ENCODE measurements around the gene CAMK2B.

Gene CAMK2B

DNA sequence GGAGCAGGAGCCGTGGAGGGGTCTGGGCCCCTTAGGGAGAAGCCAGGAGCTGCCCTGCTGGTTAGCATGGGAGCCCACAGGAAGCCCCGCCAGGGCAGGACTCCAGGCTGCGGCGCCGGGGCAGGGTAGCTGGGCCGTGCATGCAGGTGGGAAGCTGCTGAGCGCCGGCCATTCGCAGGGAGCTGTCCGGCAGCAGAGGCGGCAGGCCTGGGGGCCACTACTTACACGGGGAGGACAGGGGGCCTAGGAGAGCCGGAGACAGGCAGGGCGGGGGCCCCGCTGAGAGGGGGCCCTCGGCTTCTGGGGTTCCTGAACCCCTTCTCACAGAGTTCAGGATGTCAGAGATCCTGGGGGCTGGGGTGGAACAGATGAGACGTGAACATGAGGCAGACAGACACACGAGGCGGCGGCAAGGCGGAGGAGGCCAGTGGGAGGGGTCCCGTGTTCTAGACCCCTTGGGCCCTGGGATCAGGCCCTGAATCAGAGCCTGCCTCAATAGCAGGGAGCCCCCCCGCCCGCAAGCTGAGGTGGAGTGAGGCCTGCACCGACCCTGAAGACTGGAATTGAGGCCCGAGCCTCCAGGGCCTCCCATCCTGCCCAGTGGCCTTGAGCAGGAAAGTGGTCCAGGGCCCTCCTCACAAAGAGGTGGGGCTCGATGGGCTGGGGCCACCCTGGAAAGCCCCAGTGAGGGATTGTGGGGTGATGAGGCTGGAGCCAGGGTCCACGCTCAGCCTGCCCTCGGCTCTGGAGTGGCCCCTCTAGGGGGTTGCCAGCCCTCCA lies 96.6 kb downstream of the CAMK2B start:
- no peak for DNase-seq (ENCODE audit: low spot score)

DNA sequence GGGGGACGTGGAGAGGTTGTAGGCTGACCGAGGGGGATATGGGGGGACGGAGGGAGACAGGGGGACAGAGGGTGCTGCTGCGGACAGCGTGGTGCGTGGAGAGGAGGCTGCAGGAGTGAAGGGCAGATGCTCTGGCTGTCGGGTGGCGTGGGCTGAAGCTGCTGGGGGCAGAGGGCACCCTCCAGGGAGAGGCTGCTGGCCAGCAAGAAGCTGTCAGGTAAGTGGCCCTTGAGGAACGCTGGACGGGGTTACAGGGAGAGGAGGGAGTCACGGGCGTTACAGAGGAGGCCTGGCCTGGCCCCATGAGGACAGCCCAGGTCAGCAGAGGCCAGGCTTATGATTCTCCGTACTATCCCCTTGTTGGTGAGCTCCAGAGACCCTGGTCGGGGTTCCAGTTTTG lies 97.5 kb downstream of the CAMK2B start:
- DNase-seq (ENCODE audit: low spot score), result no peak

DNA sequence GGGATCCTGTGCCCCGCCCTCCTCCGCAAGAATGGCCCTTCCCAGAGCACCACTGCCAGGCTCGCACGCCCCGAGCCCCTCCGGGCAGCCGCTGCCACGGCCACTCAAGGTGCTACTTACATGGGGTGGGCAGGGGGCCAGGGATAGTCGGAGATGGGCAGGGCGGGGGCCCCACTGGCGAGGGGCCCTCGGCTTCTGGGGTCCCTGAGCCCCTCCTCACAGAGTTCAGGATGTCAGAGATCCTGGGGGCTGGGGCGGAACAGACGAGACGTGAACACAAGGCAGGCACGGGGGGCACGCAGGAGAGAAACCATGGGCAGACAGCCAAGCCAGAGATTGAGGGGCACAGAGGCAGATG lies 99.0 kb downstream of the CAMK2B start:
- no peak for DNase-seq (ENCODE audit: low spot score)

DNA sequence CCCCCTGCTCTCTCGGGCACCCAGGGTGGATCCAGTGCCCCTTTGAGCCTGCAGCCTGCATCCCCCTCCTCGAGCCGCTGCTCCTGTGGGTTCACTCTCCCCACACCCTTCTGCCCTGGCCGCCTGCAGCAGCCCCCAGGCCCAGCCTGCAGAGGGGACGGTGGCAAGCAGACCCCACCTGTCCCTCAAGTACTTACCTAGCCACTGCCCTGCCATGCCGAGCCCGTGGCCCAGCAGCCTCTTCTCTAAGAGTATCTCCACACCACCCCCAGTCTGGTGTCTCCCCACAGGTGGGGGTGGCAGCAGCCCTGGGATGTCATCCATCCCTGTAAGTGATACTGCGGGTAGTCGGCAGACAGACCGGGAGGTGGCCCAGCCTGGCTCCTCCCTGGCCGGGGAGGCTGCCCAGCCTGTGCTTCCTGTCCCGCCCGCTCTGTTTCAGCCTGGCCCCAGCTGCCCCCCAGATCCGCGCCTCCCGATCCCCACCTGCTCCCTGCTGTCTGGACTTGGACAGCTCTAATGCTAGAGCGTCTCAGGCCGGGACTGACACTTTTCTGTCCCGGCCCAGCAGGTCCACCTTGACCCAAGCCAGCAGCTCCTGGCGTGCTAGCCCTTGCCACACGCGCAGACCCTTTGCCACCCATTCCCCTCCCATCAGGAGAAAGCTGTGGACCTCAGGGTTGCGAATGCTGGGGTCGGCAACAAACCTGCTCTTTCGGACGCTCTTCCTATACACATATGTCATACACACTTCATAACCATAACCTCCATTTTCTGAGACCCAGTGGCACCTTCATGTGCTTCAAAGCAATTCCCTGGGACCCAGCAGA lies 99.6 kb downstream of the CAMK2B start:
- no peak for DNase-seq (ENCODE audit: low spot score)

DNA sequence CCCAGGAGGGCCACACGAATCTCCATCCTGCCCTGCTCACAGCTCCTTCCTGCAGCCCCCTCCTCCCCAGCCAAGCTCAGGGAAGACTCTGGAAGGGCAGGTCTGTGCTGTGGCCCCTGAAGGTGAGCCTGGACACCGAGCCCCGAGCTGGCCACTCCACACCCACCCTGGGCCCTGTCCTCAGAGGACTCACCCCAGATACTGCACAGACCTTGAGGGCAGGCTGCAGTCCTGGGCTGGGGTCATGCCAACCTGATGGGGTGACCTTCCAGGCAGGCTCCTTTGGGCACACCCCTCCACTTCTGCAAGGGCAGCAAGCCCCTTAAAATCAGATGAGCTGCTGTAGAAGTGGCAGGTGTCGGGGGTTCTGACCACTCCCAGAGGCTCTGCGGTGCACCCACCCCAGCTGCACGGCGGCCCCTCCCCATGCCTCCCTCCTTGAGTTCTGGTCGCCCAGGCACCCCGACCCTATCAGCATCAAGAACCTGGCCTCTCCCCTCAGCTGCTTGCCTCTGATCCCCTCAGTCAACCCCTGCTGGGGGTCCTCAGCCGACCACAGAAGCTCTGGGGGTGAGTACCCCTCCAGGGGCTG lies 100.3 kb downstream of the CAMK2B start:
- DNase-seq (ENCODE audit: low spot score), result no peak

DNA sequence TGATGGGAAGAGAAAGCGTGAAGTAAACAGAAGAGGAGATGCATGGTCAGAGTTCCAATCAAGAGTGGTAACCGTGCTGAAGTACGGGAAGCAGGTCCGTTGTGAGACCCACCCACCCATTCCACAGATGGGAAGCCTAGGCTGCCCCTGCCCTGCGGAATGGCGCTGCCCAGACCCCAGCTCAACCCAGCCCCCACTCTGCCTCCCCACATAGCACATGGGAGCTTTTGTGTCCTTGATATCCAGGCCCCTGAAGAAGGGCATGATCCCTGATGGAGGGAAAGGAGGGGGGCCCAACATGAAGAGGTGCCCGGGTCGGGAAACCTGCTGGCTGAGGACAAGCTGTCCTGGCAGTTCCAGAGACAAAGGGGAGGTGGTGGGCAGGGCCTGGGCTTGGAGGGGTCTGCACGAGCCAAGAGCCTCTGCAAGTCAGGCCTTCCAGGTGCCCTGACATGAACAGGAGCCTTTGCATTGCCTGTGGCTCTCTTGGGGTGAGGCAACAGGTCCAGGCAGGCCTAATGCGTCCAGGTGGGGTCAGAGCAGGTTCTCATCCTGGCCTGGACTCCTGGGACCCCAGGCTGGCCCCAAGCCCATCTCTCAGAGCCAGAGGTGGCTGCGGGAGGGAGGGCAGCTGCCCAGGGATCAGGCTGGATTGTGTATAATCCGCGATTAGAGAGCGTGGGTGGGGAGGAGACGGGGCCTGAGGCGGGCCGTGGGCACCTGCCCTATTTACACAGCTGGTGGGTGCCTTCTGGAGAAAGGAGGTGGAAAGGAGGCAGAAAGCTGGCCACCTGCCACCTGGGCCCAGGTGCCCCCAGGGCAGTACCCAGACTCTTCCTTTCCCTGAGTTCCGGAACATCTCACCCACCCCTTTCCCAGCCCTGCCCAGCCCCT lies 101.1 kb downstream of the CAMK2B start:
- no peak for DNase-seq (ENCODE audit: low spot score)

DNA sequence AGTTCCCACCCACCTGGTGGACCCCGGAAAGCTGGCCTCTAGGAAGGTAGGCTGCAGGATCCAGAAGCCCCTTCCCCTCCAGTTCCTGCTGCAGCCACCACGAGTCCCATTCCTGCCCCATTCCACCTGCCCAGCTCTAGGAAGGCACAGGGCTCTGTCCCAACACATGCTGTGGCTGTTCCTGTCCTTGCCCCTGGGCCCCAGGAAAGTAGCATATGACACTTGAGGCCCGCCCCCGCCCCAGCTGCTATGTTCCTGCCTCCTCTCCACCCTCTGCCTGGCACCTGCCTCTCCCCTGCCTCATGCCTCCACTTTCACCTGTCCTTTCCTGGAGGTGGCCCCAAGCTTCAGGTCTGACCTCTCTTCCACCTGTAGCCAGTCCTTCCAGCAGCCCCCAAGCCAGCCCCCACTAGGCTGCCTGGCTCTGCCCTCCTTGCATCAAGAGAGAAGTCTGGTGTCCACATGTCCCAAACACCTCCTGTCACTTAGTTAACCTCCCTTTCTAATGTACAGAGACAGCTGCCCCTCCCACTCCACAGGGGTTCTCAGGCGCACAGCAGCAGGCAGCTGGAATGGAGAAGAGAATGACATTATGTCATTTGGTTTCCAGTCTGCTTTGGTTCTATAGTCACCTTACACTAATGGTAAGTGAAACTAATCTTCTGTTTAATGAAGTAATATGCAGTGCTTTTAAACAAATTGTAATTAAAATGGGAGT lies 101.9 kb downstream of the CAMK2B start:
- peak; percentile 45 for DNase-seq (ENCODE audit: low spot score)

DNA sequence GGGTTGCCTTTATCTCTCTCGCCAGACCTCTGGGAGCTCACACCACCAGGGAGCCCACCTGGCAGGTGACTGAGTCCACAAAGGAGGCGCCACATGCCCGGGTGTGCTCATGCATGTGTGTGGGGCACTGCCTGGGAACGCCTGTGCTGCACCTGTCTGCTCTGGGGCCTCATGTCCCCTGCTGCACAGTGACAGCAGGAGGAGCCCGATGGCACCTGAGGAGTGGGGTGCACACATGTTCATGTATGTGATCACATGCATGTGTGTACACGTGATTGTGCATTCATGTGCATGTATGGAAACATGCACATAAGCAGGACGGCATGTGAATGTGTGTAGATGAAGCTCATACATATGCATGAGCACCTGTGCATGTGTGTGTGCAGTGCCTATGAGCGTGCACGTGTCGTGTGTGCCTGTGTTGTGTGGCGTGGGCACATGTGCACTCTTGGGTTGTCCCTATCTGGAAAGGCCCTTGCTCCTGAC lies 102.6 kb downstream of the CAMK2B start:
- peak; percentile 48 for DNase-seq (ENCODE audit: low spot score)

DNA sequence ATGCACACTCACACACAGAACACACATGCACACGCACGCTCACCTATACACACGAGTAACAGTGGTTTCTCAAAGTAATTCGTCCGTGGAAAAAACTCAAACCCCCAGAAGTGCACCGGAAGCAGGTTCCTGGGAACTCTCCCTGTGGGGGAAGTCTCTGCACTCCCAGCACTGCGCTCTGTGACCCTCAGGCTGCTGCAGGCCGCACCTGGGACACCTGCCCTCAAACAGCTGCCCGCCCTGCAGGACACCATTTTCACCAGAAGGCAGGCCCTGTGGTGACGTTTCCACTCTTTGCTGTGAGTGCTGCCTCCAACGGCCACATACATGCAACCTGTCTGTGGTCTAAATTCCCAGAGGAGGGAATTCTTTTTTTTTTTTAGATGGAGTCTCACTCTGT lies 103.3 kb downstream of the CAMK2B start:
- no peak for DNase-seq (ENCODE audit: low spot score)

DNA sequence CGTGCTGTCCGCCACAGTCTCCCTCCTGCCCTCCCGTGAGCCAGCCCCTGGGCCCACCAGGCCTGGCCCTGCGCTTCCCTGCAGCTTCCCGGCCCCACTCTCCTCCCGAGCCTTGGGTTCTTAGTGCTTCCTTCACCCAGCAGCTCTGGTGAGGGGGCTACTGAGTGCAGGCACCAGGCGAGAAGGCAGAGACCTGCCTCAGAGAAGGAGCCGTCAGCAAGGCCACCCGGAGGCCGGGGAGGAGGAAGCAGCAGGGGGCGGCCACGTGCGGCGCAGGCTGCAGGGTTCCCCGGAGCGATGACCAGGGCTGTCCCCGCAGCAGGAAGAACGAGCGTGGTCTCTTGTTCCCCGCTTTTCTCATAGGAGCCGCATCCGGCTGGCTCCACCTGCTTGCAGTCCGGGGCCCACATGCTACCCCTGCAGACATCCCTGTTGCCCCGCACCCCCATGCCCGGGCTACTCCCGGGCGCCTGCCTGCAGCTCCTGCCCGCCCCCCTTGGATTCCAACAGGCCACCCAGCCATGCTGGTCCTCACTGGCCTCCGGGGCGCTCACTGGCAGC lies 104.1 kb downstream of the CAMK2B start:
- no peak for DNase-seq (ENCODE audit: low spot score)

DNA sequence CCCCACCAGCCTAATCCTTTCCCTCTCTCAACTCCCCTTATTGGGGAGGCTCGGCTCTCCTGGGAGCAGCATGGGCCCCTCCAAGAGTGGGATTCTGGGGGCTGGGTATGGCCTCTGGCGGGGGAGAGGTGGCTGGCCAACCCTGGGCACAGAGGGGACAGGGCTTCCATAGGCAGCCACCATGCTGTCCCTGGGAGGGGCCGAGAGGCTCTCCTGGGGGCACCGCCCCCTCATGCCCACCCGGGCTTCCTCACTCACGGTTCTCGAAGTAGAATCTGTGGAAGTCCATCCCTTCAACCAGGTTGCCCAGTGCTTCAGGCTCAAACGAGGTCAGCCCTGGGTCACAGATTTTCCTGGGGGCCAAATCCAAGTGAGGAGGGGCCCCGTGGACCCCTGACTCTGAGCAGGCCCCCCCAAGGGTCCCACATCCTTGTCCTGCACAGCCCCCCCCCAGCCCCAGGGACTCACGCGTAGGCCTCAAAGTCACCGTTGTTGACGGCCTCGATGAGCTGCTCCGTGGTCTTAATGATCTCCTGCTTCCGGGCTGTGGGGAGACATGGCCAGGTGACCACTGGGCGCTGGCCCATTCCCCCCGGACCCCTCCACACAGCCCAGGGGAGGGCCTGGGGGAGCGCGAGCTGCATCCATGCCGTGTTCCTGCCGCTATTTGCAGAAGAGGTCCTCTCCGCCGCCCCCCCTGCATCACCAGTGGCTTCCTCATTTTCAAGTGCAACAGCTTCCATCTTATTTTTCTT lies 104.9 kb downstream of the CAMK2B start:
- DNase-seq (ENCODE audit: low spot score), result no peak

DNA sequence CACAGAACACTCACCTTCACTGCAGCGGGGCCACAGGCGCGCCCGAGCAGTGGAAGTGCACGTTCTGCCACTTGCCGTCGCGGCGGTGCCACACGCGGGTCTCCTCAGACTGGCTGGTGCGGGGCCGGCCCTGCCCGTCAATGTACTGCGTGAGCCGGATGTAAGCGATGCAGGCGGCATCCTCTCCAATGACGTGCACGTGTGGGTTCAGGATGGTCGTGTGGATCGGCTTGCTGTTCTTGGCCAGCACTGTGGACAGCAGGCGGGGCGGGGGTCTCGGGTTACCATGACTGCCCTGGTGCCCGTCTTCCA lies 105.4 kb downstream of the CAMK2B start:
- no peak for DNase-seq (ENCODE audit: low spot score)

DNA sequence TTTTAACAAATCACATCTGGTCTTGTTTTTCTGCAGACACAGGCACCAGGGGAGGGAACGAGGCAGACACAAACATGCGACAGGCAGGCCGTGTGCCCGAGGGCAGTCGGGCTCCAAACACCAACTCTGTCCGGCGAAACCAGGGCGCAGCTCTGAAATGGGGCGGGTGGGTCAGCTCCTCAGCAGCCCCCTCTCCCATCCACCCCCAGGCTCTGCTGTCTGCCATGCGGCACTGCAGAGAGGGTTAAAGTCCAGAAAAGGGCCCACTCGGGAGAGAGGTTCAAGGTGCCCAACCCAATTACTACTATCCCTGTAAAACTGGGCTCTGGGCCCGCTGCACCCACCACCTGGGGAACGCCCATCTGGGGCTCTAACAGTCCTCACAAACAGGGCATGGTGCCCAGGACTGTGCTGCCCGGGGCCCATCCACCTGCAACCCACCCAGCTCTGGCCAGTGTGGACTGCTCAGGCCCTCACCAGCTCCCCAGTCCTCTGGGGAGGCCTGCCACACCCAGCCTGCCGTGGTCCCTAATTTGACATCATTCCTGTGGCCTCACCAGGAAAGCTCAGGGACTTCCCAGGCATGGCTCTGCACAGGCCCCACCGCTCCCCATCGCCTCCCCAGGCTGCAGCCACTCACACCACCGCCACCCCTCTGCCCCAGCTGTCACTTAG lies 105.9 kb downstream of the CAMK2B start:
- DNase-seq (ENCODE audit: low spot score), result no peak

DNA sequence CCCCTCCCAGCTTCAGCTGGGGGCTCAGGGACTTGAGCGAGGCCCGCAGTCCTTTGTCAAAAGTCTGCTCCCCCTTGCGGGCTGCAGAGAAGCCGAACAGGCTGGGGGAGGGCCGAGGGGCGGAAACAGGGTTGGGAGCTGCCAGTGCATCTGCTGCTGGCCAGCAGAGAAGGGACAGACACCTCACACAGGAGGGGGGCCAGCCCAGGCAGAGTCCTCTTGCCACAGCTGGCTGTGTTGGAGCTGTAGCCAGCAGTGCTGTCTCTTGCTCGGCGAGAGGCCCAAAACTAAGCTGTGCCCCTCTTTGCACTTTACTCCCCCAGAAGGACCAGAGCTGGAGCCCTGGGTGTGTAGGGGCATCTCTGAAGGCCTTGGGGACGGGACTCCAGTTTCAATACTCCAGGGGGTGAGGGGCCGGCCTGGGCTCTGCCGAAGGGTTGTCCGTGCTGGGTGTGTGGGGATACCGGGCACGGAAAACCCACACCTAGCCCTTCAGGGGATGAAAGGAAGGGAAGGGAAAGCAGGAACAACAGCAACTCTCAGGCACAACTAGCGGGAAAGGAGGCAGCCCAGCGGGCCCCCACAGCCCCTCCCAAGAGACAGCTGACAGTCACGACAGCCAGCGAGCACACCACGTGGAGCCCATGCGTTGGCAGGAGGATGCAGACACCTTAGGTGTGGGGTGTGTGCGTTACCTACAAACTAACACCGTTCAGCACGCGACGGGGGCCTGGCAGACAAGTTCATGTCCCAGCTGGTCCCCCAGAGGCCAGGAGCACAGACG lies 106.8 kb downstream of the CAMK2B start:
- no peak for DNase-seq (ENCODE audit: low spot score)

DNA sequence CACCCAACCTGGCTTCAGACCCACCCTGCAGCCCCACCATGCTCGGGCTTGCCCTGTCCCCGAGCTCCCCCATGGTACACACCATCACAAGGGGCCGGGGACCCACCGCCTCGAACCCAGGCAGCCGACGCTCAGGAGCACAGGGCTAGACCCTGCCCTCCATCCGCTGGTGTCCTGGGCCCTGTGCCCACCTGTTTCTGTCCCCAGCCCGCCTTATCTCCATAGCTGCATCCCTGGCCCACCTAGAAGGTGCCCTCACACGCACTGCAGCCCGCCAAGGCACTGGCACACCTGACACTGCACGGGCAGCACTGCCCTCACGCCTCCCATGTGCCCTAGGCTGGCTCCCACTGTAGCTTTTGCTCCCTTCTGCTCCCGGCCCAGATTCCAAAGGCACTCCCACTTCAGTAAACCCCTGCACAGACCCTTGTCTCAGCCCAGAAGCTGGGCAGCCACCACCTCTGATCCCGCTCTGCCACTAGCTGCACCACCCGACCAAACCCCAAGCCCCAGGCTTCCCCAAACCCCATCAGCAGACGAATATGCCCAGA lies 107.5 kb downstream of the CAMK2B start:
- no peak for DNase-seq (ENCODE audit: low spot score)

DNA sequence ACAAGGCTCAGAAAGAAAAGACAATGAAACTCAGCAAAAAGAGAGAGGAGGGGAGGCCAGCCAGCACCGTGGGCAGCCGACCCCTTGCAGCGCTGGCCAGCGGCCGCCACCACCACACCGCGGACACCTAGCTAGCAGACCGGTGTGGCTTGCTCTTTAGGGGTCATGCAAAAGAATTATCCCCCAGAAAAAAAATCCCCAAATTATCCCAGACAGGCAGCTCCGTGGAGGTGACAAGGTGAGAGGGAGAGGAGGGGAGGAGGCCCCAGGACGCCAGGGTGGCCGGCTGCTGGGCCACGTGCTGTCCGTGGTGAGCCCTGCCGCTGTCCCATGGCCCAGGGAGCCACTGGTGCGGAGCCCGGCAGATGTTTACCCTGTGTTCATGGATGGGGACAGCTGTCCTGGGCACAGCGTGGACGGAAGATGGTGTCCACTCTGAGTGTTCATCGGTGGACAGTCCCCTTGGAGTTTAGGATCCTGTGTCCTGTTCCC lies 108.1 kb downstream of the CAMK2B start:
- no peak for DNase-seq (ENCODE audit: low spot score)

DNA sequence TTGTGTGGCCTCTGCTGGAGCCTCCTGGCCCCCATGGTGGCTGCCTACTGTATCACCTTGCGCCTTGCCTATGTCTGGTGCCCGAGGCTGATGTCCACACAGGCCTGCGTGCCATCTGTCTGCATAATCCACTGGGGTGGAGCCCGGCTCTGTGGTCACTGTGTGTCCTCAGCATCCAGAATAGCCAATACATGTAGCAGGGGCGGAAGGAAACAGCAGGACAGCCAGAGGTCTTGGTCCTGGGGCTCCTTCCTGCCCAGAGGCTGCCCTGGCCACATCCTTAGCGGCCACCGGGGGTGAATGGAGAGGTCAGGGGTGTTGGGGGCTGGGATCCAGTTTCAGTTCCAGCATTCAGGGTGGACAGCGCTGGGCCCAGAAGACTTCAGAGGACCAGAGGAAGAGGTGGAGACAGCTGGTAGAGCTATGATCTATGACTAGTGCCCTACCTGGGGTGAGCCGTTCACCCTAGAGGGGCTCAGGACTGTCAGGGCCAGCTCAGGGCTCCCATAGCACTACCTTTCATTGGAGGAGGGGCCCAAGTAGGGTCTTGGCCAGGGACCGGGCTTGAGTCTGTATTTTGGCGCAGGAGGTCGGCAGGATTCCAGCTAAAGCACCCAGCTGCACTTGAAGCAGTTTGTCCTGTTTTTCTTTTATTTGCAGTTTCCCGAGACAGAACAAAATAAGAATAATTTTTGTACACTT lies 108.7 kb downstream of the CAMK2B start:
- no peak for DNase-seq (ENCODE audit: low spot score)

DNA sequence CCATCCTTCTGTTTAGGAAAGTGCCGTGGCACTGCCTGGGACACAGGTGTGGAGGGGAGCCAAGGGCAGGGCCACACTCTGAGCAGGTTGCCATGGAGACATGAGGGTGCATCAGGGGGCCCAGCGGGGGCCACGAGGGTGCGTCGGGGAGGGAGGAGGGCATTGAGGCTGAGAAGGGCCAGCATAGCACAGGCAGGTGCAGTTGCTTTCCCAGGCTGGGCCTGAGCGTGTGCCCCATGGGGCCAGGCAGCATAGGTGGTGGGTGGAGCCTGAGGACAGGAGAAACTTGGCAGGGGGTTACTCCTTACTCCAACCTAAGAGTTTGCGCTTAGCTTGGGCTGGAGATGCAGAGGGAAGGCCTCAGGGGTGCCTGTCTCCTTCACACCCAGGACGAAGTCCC lies 109.4 kb downstream of the CAMK2B start:
- no peak for DNase-seq (ENCODE audit: low spot score)
